Neural crest cell (in vitro differentiated cells): ENCODE results near the gene TEDC2. TPM values are rescaled to one million over a fixed set of nuclear protein-coding genes. Genes with fewer than 3 reads are reported as not detected.

Source experiments
- DNase-seq: peaks from one replicate; pipeline ENCODE4 v3.0.0; 2021; ENCODE audit warnings: low read depth, mixed read lengths, low spot score
- H3K27ac Mint-ChIP-seq: one replicate; pipeline ENCODE4 v1.8.0; 2021; ENCODE audit warnings: mild to moderate bottlenecking, mixed read lengths; ENCODE audit not compliant: unreplicated experiment
- H3K27me3 Mint-ChIP-seq: 2 replicates; pipeline ENCODE4 v1.8.0; 2021; ENCODE audit warnings: low read depth, mild to moderate bottlenecking, mixed read lengths
- H3K36me3 Mint-ChIP-seq: 2 replicates; pipeline ENCODE4 v1.8.0; 2021; ENCODE audit warnings: low read depth, mild to moderate bottlenecking, mixed read lengths
- H3K4me1 Mint-ChIP-seq: 2 replicates; pipeline ENCODE4 v1.8.0; 2021; ENCODE audit warnings: mixed read lengths
- H3K4me3 Mint-ChIP-seq: one replicate; pipeline ENCODE4 v1.8.0; 2021; ENCODE audit warnings: mild to moderate bottlenecking, mixed read lengths
- H3K9me3 Mint-ChIP-seq: 2 replicates; pipeline ENCODE4 v1.8.0; 2021; ENCODE audit warnings: mixed read lengths
- total RNA-seq: library from RNA; stranded (reverse); gene quantifications from 2 replicates; pipeline ENCODE4 v1.2.1, GENCODE V29; 2021
- TF ChIP-seq, protein P1 (sequence below): fragments of 200-600 bp; sonication (generic); conservative IDR thresholded peaks from 2 replicates; pipeline ENCODE4 v1.5.0; 2021; ENCODE audit warnings: antibody characterized with exemption, mild to moderate bottlenecking

The TEDC2 gene
- total RNA-seq, 1 donor from 2014 or later: 66.5 TPM

DNA sequence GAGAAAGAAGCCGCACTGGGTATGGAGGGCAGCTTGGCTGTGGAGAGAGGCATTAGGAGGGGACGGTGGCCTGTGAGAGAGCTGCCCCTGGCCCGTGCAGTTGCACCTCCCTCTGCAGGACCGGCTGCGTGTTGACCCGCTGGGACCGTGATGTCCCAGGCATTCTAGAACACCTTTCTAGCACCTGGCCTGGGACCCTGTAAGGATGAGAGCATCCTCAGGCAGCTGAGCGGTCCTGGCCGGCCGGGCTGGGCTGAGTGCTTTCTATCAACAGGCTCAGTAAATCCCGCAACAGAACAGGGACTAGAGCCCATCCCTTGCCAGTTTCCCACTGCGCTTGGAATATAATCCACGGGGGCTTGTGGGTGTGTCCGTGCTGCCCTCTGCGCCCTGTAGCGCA is 29.7 kb downstream of the TEDC2 start:
- no peak for DNase-seq
- Mint-ChIP-seq H3K4me1 (peaks cover 15% of the 10 kb centered on the region), H3K27me3 (no peaks in the 10 kb centered on the region), H3K27ac (no peak overlapping the region), H3K9me3 (no peaks in the 10 kb centered on the region), H3K36me3 (no peaks in the 10 kb centered on the region), H3K4me3 (no peak overlapping the region)
- TF ChIP-seq, protein P1, sequence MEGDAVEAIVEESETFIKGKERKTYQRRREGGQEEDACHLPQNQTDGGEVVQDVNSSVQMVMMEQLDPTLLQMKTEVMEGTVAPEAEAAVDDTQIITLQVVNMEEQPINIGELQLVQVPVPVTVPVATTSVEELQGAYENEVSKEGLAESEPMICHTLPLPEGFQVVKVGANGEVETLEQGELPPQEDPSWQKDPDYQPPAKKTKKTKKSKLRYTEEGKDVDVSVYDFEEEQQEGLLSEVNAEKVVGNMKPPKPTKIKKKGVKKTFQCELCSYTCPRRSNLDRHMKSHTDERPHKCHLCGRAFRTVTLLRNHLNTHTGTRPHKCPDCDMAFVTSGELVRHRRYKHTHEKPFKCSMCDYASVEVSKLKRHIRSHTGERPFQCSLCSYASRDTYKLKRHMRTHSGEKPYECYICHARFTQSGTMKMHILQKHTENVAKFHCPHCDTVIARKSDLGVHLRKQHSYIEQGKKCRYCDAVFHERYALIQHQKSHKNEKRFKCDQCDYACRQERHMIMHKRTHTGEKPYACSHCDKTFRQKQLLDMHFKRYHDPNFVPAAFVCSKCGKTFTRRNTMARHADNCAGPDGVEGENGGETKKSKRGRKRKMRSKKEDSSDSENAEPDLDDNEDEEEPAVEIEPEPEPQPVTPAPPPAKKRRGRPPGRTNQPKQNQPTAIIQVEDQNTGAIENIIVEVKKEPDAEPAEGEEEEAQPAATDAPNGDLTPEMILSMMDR: no peak

DNA sequence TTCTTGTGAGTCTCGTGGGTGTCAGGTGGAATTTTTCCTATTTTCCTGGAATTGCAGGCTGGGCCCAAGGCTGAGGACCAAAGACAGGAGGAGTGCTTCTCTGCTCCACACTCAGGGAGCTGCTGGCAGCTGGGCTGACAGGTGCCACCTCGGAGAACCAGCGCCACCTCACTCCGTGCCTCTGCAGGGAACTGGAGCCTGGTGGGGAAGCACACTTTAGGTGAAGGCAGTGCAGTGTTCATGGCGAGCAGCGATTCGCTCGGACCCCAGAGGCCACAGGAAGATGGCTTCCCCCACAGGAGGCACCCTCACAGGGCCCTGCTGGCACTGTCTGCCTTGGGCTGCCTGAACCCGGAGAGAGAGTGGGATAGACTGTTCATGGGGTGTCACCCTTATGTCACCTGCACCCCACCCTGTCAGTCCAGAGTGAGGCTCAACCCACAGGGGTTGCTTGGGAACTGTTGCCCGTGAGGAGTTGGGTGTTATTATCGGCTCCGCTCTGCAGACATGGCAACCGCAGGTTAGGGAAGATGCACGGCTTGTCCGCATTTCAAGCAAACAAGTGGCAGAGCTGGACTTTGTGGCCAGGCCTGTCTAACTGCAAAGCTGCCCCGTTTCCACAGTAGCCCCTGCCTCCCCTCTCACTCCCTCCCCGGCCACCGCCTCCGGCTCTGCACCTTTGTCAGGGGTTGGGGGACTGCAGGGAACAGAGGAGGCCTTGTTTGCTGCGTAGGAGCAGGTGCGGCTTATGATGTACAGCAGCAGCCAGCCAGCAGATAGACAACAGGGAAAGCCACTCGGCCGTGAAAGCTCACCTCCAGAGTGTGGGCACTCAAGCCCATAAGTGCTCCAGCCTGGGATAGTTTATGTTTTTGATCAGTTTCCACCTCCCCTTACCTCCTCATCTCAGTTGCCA is 30.5 kb downstream of the TEDC2 start:
- no peaks in the 10 kb centered on the region for H3K27me3 Mint-ChIP-seq
- no peak overlapping the region for H3K4me3 Mint-ChIP-seq
- no peaks in the 10 kb centered on the region for H3K9me3 Mint-ChIP-seq
- no peak for DNase-seq
- H3K36me3 Mint-ChIP-seq: no peaks in the 10 kb centered on the region
- TF ChIP-seq, protein P1: no peak
- peak overlapping the region; percentile 43 for H3K27ac Mint-ChIP-seq
- peaks cover 8% of the 10 kb centered on the region for H3K4me1 Mint-ChIP-seq

DNA sequence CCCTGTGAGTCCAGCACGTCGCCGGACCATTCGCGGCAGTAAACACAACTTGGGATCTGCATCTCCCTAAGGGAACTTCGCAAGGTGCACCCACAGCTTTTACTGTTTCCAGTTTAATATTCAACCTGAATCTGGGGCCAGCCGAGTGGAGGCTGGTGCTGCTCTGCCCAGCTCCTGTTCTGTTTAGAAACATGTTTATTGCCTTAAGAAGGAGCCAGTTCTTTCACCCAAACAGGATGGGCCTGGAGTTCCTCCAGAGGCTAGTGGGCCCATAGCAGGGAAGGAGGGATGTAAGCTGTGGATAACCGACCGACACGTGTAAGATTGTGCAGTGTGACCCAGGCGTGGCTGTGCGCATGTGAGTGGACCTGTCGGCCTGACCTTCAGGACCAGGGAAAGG is 32.4 kb downstream of the TEDC2 start:
- peaks cover 4% of the 10 kb centered on the region for H3K4me1 Mint-ChIP-seq
- H3K27ac Mint-ChIP-seq: no peak overlapping the region
- no peak for DNase-seq
- TF ChIP-seq, protein P1: no peak
- no peaks in the 10 kb centered on the region for H3K27me3 Mint-ChIP-seq
- no peaks in the 10 kb centered on the region for H3K36me3 Mint-ChIP-seq
- H3K9me3 Mint-ChIP-seq: no peaks in the 10 kb centered on the region
- no peak overlapping the region for H3K4me3 Mint-ChIP-seq

DNA sequence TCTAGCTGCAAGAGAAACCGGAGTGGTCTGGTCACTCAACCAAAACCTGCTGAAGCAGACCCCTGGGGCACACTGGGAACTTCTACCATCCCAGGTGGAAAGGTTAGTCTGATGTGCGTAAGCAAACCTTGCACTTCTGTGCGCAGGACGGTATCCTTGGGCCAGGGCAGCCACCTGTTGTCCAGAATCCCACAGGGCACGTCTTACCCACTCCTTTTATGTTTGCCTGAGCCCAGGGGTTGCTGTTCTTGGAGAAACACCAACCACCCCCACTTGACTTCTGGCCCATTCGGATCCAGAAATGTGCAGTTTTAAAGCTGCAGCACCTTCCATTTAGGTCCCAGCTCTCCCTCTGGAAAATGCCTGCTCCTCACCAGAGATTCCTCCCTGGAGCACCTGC is 33.7 kb downstream of the TEDC2 start:
- H3K4me1 Mint-ChIP-seq: no peaks in the 10 kb centered on the region
- H3K27me3 Mint-ChIP-seq: no peaks in the 10 kb centered on the region
- TF ChIP-seq, protein P1: no peak
- no peak overlapping the region for H3K27ac Mint-ChIP-seq
- DNase-seq: no peak
- H3K36me3 Mint-ChIP-seq: no peaks in the 10 kb centered on the region
- H3K4me3 Mint-ChIP-seq: no peak overlapping the region
- no peaks in the 10 kb centered on the region for H3K9me3 Mint-ChIP-seq

DNA sequence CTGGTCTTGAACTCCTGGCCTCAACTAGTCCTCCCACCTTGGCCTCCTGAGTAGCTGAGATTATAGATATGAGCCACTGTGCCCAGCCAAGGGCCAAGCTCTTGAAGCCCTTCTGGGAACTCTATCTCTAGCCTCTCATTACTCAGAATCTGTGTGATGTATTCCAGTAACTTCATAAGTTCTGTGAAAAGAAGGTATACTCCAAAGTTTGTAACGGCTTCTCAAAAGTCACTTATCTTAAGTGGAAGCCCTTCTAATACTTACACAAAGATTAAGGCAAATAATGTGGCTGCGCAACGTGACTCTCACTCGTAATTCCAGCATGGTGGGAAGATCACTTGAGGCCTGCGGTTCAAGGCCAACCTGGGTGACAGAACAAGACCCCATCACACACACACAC is 34.7 kb downstream of the TEDC2 start:
- no peaks in the 10 kb centered on the region for H3K4me1 Mint-ChIP-seq
- no peak for DNase-seq
- no peaks in the 10 kb centered on the region for H3K9me3 Mint-ChIP-seq
- TF ChIP-seq, protein P1: no peak
- H3K27me3 Mint-ChIP-seq: no peaks in the 10 kb centered on the region
- no peak overlapping the region for H3K27ac Mint-ChIP-seq
- no peak overlapping the region for H3K4me3 Mint-ChIP-seq
- H3K36me3 Mint-ChIP-seq: no peaks in the 10 kb centered on the region
